Measurements from ENCODE around the gene HIBADH.

GRCh38 chr7:27491534-27491933 lies 171.1 kb downstream of the HIBADH start:
- TF ChIP-seq E2F4 (CRISPR knock-in tag; IDR thresholded peaks at IDR 0.05; ENCODE audit: low read depth) (no peak), RAD21 (CRISPR knock-in tag; conservative IDR thresholded peaks at IDR 0.05 in 1 of 2, IDR thresholded peaks at IDR 0.05 in 1 of 2) (no peak), HMGXB4 (CRISPR knock-in tag; IDR thresholded peaks at IDR 0.05) (no peak), CTCF (IDR thresholded peaks at IDR 0.05 in 2 of 3, conservative IDR thresholded peaks at IDR 0.05 in 1 of 3; ENCODE audit: insufficient read depth in 2 of 3, low read depth in 1 of 3, low read length in 3 of 3) (no peak), POLR2AphosphoS5 (IDR thresholded peaks at IDR 0.05; ENCODE audit: control insufficient read depth, insufficient read depth, low read depth, low read length) (no peak), SMARCA5 (IDR thresholded peaks at IDR 0.05) (no peak), KDM4B (IDR thresholded peaks at IDR 0.05; ENCODE audit: borderline replicate concordance in 2 of 2, low read depth in 1 of 2) (no peak), TCF3 (CRISPR knock-in tag; IDR thresholded peaks at IDR 0.05) (no peak), FIP1L1 (IDR thresholded peaks at IDR 0.05; ENCODE audit: low read depth, low read length, poor library complexity, severe bottlenecking) (no peak), TAF7 (tag; IDR thresholded peaks at IDR 0.05) (no peak), HDAC6 (IDR thresholded peaks at IDR 0.05; ENCODE audit: low read depth, low read length) (no peak)
